PFSK-1 (cell line): ENCODE results near the gene SLC9A2.

Experiments used
- FOXP2 ChIP-seq: optimal IDR thresholded peaks from 2 replicates; pipeline ENCODE3; 2011; ENCODE audit warnings: borderline replicate concordance, control low read depth, inconsistent platforms; ENCODE audit not compliant: insufficient read depth; ENCODE audit errors: extremely low read length, extremely low read depth
- POLR2AphosphoS5 ChIP-seq: IDR thresholded peaks from 2 replicates; pipeline ENCODE4 v1.6.1; 2012; ENCODE audit warnings: low read depth, mild to moderate bottlenecking, control low read depth, low read length, moderate library complexity
- REST ChIP-seq, 2 experiments: IDR thresholded peaks; 2 replicates each; pipeline versions ENCODE4 v1.6.1 to v1.8.0; 2011 to 2012; ENCODE audit warnings: low read depth in 2 of 2, low read length in 2 of 2, control low read depth in 1 of 2, inconsistent platforms in 1 of 2, mild to moderate bottlenecking in 1 of 2, moderate library complexity in 1 of 2; ENCODE audit not compliant: insufficient read depth in 1 of 2
- SIN3A ChIP-seq: IDR thresholded peaks from 2 replicates; pipeline ENCODE4 v1.6.1; 2012; ENCODE audit warnings: mild to moderate bottlenecking, low read length, moderate library complexity, borderline replicate concordance; ENCODE audit not compliant: insufficient read depth
- TAF1 ChIP-seq: IDR thresholded peaks from 2 replicates; pipeline ENCODE4 v1.6.1; 2012; ENCODE audit warnings: low read length, control low read depth, borderline replicate concordance; ENCODE audit not compliant: insufficient read depth

GRCh38 chr2:102664471-102664909 lies 45.1 kb downstream of the SLC9A2 start:
- TF ChIP-seq POLR2AphosphoS5 (no peak), REST (IDR thresholded peaks at IDR 0.05; ENCODE audit: insufficient read depth in 1 of 2, low read depth in 2 of 2, low read length in 2 of 2) (no peak), SIN3A (no peak), FOXP2 (no peak), TAF1 (no peak)
